ENCODE measurements around the gene AFF3. TPM values are rescaled to one million over a fixed set of nuclear protein-coding genes. Genes with fewer than 3 reads are reported as not detected.
A peak's percentile ranks its signal among the peaks of the same experiment; 100 is the strongest.

Gene AFF3
- total and polyA plus RNA-seq, 2 of the 8 experiments (the other 6 are each of a cell fraction or from before 2014, with no cell fraction given) = 0.27 to 3.0 TPM

DNA sequence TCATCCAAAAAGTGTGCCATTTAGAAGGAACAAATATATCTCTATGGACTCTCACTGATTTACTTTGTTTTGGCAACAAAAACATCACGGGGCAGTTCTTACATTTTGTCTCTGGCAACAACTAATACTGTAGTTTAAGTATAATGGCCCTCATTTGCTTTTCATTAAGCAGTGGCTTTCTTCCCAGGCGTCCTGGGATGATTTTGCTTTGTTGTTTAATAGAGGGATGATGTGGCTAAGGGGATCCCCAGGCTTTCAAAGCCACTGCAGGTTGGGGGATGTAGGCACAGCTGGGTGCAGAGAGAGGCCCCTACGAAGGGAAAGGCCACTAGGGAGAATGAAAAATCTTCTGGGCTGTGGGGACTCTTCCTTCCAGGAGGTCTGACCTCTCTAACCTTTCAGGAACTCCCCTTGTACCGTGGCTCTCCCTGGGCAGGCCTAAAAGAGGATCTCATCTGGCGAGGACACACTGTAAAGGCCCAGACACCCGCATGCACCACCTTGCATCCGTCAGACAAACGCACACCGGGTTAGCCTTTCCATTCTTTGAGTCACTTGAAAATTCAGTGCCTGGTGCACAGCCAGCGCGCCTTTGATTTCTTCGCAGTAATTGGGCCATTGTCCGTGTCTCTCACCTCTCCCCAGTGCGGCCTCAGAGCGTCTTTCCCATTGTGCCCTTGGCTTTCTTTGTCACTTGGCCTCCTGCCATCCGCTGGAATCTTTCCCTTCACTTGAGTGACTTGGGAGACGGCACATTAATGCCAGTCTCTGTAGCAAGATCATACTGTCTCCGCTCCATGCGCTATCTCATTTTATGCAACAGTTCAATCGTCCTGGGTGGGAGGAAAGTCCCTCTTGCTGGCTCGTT lies 40.3 kb upstream of the AFF3 start:
- H3K9me3 ChIP-seq (ENCODE audit: insufficient read depth in 2 of 2, low read depth in 1 of 2, low read length in 1 of 2) = no peaks in the 10 kb centered on the region
- H3K23ac ChIP-seq (ENCODE audit: insufficient read length) = no peak overlapping the region
- H2BK15ac ChIP-seq (ENCODE audit: low read length) = no peak overlapping the region
- peaks cover 4 to 14% (median 8%) of the 10 kb centered on the region in 4 experiments for H3K4me1 ChIP-seq (replicated peaks in 1 of 4; ENCODE audit: control insufficient read depth in 3 of 4, insufficient read depth in 4 of 4, low read length in 3 of 4)
- no peaks in the 10 kb centered on the region for H3K79me2 ChIP-seq (ENCODE audit: control insufficient read depth in 1 of 2, insufficient read depth in 2 of 2, low read length in 2 of 2)
- H2BK120ac ChIP-seq (replicated peaks; ENCODE audit: low read depth, low read length) = no peak overlapping the region
- no peak overlapping the region for H3K14ac ChIP-seq (ENCODE audit: insufficient read length)
- no peaks in the 10 kb centered on the region; the same call in 1 of the 2 replicates for H3K23me2 ChIP-seq (ENCODE audit: low read depth, low read length)
- ChIA-PET POLR2A (ENCODE audit: partially characterized antibody) (no interaction called here), CTCF (ENCODE audit: partially characterized antibody) (interaction anchor here (0.8 kb wide), 1 partner anchor 57 kb away, joined by 3 read pairs; no protein-coding TSS in a partner anchor)
- H3K36me3 ChIP-seq (ENCODE audit: control insufficient read depth in 2 of 4, insufficient read depth in 4 of 4, low read length in 3 of 4) = no peaks in the 10 kb centered on the region
- no peak overlapping the region for H2BK5ac ChIP-seq (ENCODE audit: low read depth, low read length)
- 20% methylated on average over 21 of the region's 21 CpGs; no CpG with 5 or more reads in 1 of the 2 experiments for WGBS, 2 experiments (ENCODE audit: extremely low coverage in 1 of 2, insufficient coverage in 1 of 2, insufficient read length in 1 of 2, insufficient replicate concordance in 2 of 2, low coverage in 1 of 2, low lambda C conversion rate in 2 of 2, missing lambda C conversion rate in 1 of 2)
- H3K56ac ChIP-seq (replicated peaks; ENCODE audit: insufficient read length, low read depth, low read length) = no peak overlapping the region
- H4K5ac ChIP-seq (ENCODE audit: insufficient read length, low read depth, low read length) = no peak overlapping the region
- H4K20me1 ChIP-seq (replicated peaks in 1 of 2; ENCODE audit: control insufficient read depth in 1 of 2, insufficient read depth in 2 of 2, low read length in 2 of 2) = peaks cover 0 to 1% of the 10 kb centered on the region in 2 experiments
- H4K91ac ChIP-seq (replicated peaks; ENCODE audit: insufficient read length, low read length) = no peak overlapping the region
- H3K4me3 ChIP-seq (ENCODE audit: extremely low read depth in 1 of 4, insufficient read depth in 2 of 4, low read depth in 3 of 4, low read length in 4 of 4) = peak overlapping the region in 3 of 4 experiments; percentile 16 to 26 (median 16); a peak in 4 of 8 replicates
- DNase-seq (ENCODE audit: low read depth in 1 of 2, low spot score in 2 of 2) (peak in 1 of 2 experiments; percentile 56), FAIRE-seq (peak; percentile 75)
- no peak overlapping the region; the same call in none of the 2 replicates for H2BK12ac ChIP-seq (ENCODE audit: low read depth, low read length)
- no peak overlapping the region for H2AK5ac ChIP-seq (ENCODE audit: low read depth, low read length)
- no peaks in the 10 kb centered on the region for H3K79me1 ChIP-seq (ENCODE audit: low read depth, low read length)
- H3K4me2 ChIP-seq (ENCODE audit: insufficient read depth in 1 of 2, low read depth in 2 of 2, low read length in 2 of 2) = peak overlapping the region; percentile 52 to 59
- peak overlapping the region; percentile 26; the same call in 1 of the 2 replicates for H3K18ac ChIP-seq (ENCODE audit: extremely low read depth, low read length)
- H3K4ac ChIP-seq (replicated peaks; ENCODE audit: insufficient read length, low read depth, low read length) = no peak overlapping the region
- no peak overlapping the region for H3K27ac ChIP-seq (ENCODE audit: low read depth, low read length)
- H2BK20ac ChIP-seq (ENCODE audit: low read length) = no peak overlapping the region
- H3K27me3 ChIP-seq (replicated peaks in 1 of 4; ENCODE audit: control insufficient read depth in 3 of 4, extremely low read depth in 1 of 4, insufficient read depth in 3 of 4, low read length in 3 of 4) = peaks cover 14 to 69% (median 51%) of the 10 kb centered on the region in 4 experiments
- peak overlapping the region in 1 of 4 experiments; percentile 7; a peak in 1 of 7 replicates for H3K9ac ChIP-seq (replicated peaks in 1 of 4; ENCODE audit: extremely low read depth in 1 of 4, low read depth in 3 of 4, low read length in 3 of 4)
- no peak overlapping the region for H2AFZ ChIP-seq (ENCODE audit: low read length)
- H4K8ac ChIP-seq (ENCODE audit: extremely low read depth, insufficient read depth, low read length) = no peak overlapping the region
- TF ChIP-seq, protein P1, sequence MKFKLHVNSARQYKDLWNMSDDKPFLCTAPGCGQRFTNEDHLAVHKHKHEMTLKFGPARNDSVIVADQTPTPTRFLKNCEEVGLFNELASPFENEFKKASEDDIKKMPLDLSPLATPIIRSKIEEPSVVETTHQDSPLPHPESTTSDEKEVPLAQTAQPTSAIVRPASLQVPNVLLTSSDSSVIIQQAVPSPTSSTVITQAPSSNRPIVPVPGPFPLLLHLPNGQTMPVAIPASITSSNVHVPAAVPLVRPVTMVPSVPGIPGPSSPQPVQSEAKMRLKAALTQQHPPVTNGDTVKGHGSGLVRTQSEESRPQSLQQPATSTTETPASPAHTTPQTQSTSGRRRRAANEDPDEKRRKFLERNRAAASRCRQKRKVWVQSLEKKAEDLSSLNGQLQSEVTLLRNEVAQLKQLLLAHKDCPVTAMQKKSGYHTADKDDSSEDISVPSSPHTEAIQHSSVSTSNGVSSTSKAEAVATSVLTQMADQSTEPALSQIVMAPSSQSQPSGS (IDR thresholded peaks at IDR 0.05; ENCODE audit: low read length) = no peak
- TF ChIP-seq EP300 (IDR thresholded peaks at IDR 0.05; ENCODE audit: borderline replicate concordance in 1 of 2, low read depth in 2 of 2, low read length in 2 of 2) (peak in 1 of 2 experiments; percentile 56; a peak in 1 of 3 replicates), SRF (IDR thresholded peaks at IDR 0.05; ENCODE audit: low read depth, low read length) (no peak), RAD21 (IDR thresholded peaks at IDR 0.05 in 1 of 2, conservative IDR thresholded peaks at IDR 0.05 in 1 of 2; ENCODE audit: low read depth in 2 of 2, low read length in 2 of 2) (no peak), TAF7 (optimal IDR thresholded peaks at IDR 0.05; ENCODE audit: borderline replicate concordance, low read depth, low read length) (no peak), JUN (IDR thresholded peaks at IDR 0.05; ENCODE audit: low read depth, low read length) (no peak), ASH2L (IDR thresholded peaks at IDR 0.05; ENCODE audit: low read length) (peak; percentile 60), FOSL1 (IDR thresholded peaks at IDR 0.05; ENCODE audit: insufficient read depth, low read depth, low read length) (no peak), CHD2 (IDR thresholded peaks at IDR 0.05; ENCODE audit: low read length) (no peak)
